ENCODE results near the gene TEKT3.

DNA sequence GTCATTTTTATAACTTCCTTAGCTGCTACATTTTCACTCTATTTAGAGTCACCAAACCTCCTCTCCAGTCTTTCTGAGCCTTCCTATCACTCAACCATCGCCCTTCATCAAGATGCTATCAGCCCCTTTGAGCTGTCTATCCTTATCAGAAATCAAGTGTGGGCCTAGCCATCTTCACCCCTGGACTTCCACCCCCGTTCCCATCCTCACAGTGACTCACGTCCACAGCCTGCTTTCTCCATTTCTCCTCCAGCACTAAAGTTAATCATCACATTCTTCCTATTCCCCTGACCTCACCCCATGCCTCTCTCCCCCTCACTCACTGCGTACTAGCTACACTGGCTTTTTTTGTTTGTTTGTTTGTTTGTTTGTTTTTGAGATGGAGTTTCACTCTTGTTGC, 2.4 kb upstream of the TEKT3 start:
- TF ChIP-seq, protein P1, sequence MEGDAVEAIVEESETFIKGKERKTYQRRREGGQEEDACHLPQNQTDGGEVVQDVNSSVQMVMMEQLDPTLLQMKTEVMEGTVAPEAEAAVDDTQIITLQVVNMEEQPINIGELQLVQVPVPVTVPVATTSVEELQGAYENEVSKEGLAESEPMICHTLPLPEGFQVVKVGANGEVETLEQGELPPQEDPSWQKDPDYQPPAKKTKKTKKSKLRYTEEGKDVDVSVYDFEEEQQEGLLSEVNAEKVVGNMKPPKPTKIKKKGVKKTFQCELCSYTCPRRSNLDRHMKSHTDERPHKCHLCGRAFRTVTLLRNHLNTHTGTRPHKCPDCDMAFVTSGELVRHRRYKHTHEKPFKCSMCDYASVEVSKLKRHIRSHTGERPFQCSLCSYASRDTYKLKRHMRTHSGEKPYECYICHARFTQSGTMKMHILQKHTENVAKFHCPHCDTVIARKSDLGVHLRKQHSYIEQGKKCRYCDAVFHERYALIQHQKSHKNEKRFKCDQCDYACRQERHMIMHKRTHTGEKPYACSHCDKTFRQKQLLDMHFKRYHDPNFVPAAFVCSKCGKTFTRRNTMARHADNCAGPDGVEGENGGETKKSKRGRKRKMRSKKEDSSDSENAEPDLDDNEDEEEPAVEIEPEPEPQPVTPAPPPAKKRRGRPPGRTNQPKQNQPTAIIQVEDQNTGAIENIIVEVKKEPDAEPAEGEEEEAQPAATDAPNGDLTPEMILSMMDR (conservative IDR thresholded peaks at IDR 0.05): no peak
- TF ChIP-seq EZH2 (IDR thresholded peaks at IDR 0.05; ENCODE audit: low read depth): no peak
